GM10266 (cell line): Measurements from ENCODE around the gene THOP1.

Experiments
- DNase-seq: peaks from one replicate; pipeline ENCODE4 v3.0.0; 2012; ENCODE audit errors: extremely low spot score
- TF ChIP-seq, protein P1 (sequence below): IDR thresholded peaks from 2 replicates; pipeline ENCODE4 v1.5.1; 2012; ENCODE audit warnings: mild to moderate bottlenecking, low read depth; ENCODE audit not compliant: control insufficient read depth, insufficient read depth; ENCODE audit errors: missing control alignments

THOP1 gene

DNA sequence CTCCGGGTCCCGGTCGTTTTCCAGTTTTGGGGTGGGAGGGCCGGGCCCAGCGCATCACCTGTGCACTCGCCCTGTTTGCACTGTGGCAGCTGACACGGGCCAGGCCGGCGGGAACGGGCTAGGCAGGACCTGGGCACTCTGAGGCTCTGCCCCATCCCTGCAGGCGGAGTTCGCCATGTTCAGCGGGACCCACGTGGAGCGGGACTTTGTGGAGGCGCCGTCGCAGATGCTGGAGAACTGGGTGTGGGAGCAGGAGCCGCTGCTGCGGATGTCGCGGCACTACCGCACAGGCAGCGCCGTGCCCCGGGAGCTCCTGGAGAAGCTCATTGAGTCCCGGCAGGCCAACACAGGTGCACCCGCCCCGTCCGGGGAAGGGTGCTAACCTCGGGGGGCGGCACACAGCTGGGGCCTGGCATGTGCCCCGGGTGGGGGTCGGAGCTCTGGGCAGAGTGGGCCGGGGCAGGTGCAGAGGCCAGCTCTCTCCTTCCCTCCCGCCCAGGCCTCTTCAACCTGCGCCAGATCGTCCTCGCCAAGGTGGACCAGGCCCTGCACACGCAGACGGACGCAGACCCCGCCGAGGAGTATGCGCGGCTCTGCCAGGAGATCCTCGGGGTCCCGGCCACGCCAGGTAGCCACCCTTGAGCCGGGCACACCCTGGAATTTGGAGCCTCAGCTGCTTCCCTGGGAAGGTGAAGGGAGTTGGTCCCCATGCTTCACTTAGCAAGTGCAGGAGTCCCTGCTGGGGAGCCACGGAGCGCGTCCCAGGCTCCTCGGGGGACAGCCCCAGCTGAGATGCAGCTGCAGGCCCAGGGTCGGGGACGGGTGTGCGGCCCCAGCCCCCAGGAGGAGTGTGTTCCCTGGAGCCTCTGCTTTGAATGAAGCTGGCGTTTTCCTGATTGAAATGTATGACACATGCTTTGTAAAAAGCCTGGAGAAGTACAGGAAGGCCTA, 25.1 kb downstream of the THOP1 start:
- TF ChIP-seq, protein P1, sequence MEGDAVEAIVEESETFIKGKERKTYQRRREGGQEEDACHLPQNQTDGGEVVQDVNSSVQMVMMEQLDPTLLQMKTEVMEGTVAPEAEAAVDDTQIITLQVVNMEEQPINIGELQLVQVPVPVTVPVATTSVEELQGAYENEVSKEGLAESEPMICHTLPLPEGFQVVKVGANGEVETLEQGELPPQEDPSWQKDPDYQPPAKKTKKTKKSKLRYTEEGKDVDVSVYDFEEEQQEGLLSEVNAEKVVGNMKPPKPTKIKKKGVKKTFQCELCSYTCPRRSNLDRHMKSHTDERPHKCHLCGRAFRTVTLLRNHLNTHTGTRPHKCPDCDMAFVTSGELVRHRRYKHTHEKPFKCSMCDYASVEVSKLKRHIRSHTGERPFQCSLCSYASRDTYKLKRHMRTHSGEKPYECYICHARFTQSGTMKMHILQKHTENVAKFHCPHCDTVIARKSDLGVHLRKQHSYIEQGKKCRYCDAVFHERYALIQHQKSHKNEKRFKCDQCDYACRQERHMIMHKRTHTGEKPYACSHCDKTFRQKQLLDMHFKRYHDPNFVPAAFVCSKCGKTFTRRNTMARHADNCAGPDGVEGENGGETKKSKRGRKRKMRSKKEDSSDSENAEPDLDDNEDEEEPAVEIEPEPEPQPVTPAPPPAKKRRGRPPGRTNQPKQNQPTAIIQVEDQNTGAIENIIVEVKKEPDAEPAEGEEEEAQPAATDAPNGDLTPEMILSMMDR = no peak
- peak; percentile 34 for DNase-seq

DNA sequence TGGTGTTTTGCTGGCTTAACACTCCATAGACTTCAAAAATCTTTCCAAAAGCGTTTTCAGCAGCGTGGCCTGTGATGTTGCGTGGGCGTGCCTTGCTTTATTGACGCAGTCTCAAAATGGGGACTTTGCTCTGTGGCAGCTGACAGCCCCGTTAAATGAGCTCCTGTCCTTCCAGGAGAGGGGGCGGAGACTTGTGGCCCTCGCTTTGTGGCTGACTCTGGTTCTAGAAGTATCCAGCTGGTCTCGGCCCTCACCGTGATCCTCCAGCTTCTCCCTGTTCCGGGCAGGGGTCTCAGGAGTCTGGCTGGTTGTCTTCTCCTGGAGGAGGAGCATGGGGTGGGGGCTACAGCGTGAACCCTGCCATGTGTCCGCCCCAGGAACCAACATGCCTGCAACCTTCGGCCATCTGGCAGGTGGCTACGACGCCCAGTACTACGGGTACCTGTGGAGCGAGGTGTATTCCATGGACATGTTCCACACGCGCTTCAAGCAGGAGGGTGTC, 26.0 kb downstream of the THOP1 start:
- TF ChIP-seq, protein P1 = no peak
- peak; percentile 21 for DNase-seq

DNA sequence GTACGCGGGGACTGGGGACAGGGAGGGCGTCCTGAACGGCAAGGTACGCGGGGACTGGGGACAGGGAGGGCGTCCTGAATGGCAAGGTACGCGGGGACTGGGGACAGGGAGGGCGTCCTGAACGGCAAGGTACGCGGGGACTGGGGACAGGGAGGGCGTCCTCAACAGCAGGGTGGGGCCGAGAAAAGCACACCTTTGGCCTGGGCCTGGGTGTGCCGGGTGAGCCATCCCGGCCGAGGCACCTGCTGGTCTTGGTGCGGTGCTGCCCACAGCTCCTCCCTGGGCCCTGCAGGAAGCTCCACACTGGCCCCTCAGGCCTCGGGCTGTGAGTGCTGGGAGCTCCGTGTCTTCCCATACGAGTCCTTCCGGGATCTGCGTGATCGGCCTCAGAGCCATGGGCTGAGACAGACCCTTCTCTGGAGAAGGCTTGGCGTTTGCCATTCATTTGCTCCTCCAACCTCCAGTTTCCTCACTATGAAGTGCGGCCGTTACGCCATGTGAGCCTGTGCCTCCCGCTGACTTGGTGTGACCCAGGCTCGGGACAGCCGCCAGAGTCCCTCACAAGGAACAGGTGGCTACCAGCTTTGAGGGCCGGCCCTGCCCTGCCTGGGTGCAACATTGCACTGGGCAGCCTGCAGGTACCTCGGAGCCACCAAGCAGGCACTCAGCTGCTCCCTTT, 26.6 kb downstream of the THOP1 start:
- DNase-seq = peak; percentile 22
- TF ChIP-seq, protein P1 = no peak

DNA sequence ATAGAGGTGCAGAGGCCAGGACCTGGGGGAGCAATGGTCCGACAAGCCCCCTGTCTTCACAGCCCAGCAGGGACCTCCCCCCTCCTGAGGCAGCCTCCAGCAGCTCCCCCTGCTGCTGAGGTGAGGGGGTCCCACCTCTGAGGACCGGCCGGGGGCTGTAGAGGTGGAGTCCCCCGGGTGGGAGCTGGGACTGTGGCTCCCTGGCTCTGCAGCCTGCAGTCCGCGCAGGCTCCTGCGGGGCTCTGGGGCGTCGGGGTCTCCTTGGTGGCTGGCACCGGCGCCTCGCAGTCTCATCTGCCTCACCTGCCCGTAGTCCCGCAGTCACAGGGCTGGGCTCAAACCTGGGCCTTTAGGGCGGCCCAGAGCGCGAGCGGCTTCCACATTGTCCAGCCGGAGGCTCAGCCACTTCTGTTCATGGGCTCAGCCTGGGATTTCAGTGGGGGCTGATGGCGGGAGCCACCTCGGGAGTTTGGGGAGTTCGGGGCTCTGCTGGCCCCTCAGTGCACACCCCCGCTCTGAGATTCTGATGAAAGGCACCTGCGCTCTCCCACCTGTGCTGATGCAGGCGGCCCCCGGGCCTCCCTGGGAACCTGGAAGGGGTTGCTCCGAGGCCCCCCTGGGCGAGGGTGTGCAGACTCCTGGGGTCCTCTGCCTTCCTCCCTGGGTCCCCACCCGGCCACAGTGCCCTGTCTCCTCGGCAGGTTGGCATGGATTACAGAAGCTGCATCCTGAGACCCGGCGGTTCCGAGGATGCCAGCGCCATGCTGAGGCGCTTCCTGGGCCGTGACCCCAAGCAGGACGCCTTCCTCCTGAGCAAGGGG, 27.3 kb downstream of the THOP1 start:
- TF ChIP-seq, protein P1 = no peak
- DNase-seq = peak; percentile 16

DNA sequence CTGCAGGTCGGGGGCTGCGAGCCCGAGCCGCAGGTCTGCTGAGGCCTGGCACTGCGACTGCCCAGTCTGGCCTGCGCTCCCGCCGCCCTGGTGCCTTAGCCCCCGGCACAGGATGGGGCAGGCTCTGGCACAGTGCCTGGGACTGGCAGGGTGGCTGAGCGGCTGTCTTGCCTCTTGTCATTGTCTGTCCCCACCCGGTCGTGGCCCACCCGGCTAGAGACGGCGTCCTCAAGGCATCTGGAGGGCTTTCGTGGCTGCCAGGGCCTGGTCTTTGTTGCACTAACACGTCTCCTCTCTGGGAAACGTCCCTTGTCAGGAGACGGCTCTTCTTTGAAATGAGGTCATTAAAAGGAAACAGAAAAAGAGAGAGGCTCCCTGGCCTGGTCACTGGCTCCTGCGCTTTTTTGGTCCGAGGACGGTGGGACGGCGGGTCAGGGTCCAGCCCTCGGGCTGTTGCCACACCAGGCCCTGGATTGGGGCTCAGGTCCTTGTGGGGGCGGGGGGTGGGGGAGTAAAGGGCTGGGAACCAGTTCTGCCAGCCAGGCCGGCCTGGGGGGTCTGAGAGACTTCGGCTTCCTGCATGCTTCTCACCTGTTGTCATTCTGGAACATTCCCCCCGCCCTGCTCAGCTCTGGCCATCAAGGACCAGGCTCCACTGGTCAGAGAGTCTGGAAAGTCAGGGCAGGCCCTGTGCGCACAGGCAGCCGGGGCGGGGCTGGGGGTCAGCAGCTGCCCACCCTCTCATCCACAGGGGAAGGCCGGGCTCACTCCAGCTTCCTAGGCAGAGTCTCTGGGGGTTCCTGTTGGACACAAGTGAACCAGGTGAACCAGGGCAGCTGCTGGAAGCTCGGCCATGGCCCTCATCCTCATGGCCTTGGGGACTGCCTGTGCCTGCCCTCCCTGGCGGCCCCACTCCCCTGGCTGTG, 28.2 kb downstream of the THOP1 start:
- peak; percentile 24 for DNase-seq
- TF ChIP-seq, protein P1 = no peak

DNA sequence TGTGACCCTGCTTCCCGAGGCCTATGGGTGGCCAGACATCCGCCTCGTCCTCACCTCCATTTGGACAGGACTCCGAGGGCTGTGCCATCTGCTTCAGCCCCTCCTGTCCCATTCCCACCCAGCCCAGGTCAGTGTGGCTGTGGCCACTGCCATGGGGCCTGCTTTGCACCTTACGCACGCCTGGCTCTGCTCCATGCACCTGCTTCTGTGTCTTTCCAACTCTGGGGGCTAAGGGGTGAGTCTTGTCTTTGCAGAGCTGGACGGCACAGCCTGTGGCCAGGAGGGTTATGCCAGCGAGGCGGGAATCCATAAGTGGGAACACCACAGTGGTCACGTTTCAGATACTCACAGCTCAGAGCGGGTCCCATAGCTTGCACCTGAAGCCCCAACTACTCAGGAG, 29.1 kb downstream of the THOP1 start:
- TF ChIP-seq, protein P1 = no peak
- no peak for DNase-seq
